CD14-positive monocyte (primary cell): Measurements from ENCODE around the gene SMPD2. TPM values are rescaled to one million over a fixed set of nuclear protein-coding genes. Genes with fewer than 3 reads are reported as not detected.

Experiments
- DNase-seq, 3 donors: peaks; one replicate each; pipeline ENCODE4 v3.0.0-alpha.2; 2011 to 2022
- H2AFZ ChIP-seq: 2 replicates; pipeline ENCODE4 v1.6.0; 2012; ENCODE audit warnings: mild to moderate bottlenecking, low read depth, low read length, inconsistent platforms; ENCODE audit not compliant: insufficient read depth, poor library complexity, severe bottlenecking
- H3K27ac ChIP-seq, 2 donors: 1 replicate in 1 of 2; 2 replicates in 1 of 2; pipeline ENCODE4 v1.5.1; 2012 to 2013; ENCODE audit warnings: low read length in 2 of 2, control low read depth in 1 of 2, inconsistent platforms in 1 of 2, low read depth in 1 of 2, mild to moderate bottlenecking in 1 of 2
- H3K27me3 ChIP-seq, 2 donors: one replicate each; pipeline versions ENCODE4 v1.6.0 to v1.6.1; 2011 to 2013; ENCODE audit warnings: low read length in 2 of 2; ENCODE audit not compliant: control insufficient read depth in 2 of 2, insufficient read depth in 2 of 2
- H3K36me3 ChIP-seq, 2 donors: replicated peaks in 1 of 2; 1 replicate in 1 of 2; 2 replicates in 1 of 2; pipeline versions ENCODE4 v1.5.1 to v1.6.1; 2012 to 2013; ENCODE audit warnings: low read length in 2 of 2, control low read depth in 1 of 2, inconsistent platforms in 1 of 2, mild to moderate bottlenecking in 1 of 2; ENCODE audit not compliant: insufficient read depth in 2 of 2, control insufficient read depth in 1 of 2
- H3K4me1 ChIP-seq, 2 donors: 1 replicate in 1 of 2; 2 replicates in 1 of 2; pipeline versions ENCODE4 v1.5.1 to v1.6.1; 2012 to 2013; ENCODE audit warnings: low read length in 2 of 2, control low read depth in 1 of 2, inconsistent platforms in 1 of 2, mild to moderate bottlenecking in 1 of 2, moderate library complexity in 1 of 2; ENCODE audit not compliant: insufficient read depth in 2 of 2, control insufficient read depth in 1 of 2
- H3K4me2 ChIP-seq: replicated peaks from 2 replicates; pipeline ENCODE3; 2012; ENCODE audit warnings: low read length, moderate library complexity, mild to moderate bottlenecking; ENCODE audit not compliant: poor library complexity, severe bottlenecking; ENCODE audit errors: extremely low read depth
- H3K4me3 ChIP-seq, 3 experiments: fragments of 200-600 bp in 1 of 3; sonication (generic) in 1 of 3; replicated peaks in 1 of 3; 1 replicate in 2 of 3; 2 replicates in 1 of 3; pipeline ENCODE4 v1.5.1; 2011 to 2013; ENCODE audit warnings: low read length in 3 of 3, mild to moderate bottlenecking in 3 of 3, control low read depth in 2 of 3, low read depth in 2 of 3, inconsistent platforms in 1 of 3, moderate library complexity in 1 of 3
- H3K79me2 ChIP-seq: 2 replicates; pipeline ENCODE4 v1.6.0; 2012; ENCODE audit warnings: mild to moderate bottlenecking, control low read depth, inconsistent platforms, low read length, moderate library complexity; ENCODE audit not compliant: insufficient read depth
- H3K9ac ChIP-seq: 2 replicates; pipeline ENCODE4 v1.6.0; 2017; ENCODE audit warnings: low read length, mild to moderate bottlenecking; ENCODE audit not compliant: insufficient read depth, poor library complexity, severe bottlenecking
- H3K9me3 ChIP-seq, 2 donors: replicated peaks in 1 of 2; 1 replicate in 1 of 2; 2 replicates in 1 of 2; pipeline versions ENCODE4 v1.5.1 to v1.6.1; 2012 to 2013; ENCODE audit warnings: low read length in 2 of 2, control low read depth in 1 of 2; ENCODE audit not compliant: control insufficient read depth in 1 of 2, insufficient read depth in 1 of 2
- H4K20me1 ChIP-seq: 2 replicates; pipeline ENCODE4 v1.6.0; 2012; ENCODE audit warnings: mild to moderate bottlenecking, low read length, control low read depth, moderate library complexity; ENCODE audit not compliant: insufficient read depth
- H3K27ac Mint-ChIP-seq, 7 donors: one replicate each; pipeline ENCODE4 v1.8.0; 2020; ENCODE audit warnings: mild to moderate bottlenecking in 7 of 7, mixed read lengths in 7 of 7, moderate library complexity in 6 of 7, inconsistent platforms in 2 of 7
- H3K27me3 Mint-ChIP-seq, 3 donors: one replicate each; pipeline ENCODE4 v1.8.0; 2021 to 2022; ENCODE audit warnings: low read depth in 3 of 3, mild to moderate bottlenecking in 3 of 3, mixed read lengths in 3 of 3, moderate library complexity in 3 of 3, inconsistent platforms in 1 of 3
- H3K36me3 Mint-ChIP-seq, 2 donors: one replicate each; pipeline ENCODE4 v1.8.0; 2020; ENCODE audit warnings: mixed read lengths in 2 of 2, inconsistent platforms in 1 of 2, mild to moderate bottlenecking in 1 of 2
- H3K4me1 Mint-ChIP-seq: one replicate; pipeline ENCODE4 v1.8.0; 2020; ENCODE audit warnings: mild to moderate bottlenecking, mixed read lengths
- H3K4me3 Mint-ChIP-seq, 2 donors: one replicate each; pipeline ENCODE4 v1.8.0; 2020; ENCODE audit warnings: mild to moderate bottlenecking in 2 of 2, mixed read lengths in 2 of 2, moderate library complexity in 1 of 2
- H3K9me3 Mint-ChIP-seq, 7 donors: one replicate each; pipeline ENCODE4 v1.8.0; 2020 to 2022; ENCODE audit warnings: mixed read lengths in 7 of 7, mild to moderate bottlenecking in 6 of 7, moderate library complexity in 6 of 7, inconsistent platforms in 2 of 7
- CTCF ChIP-seq: fragments of 200-600 bp; IDR thresholded peaks from one replicate; pipeline ENCODE4 v1.8.0; 2022; ENCODE audit warnings: antibody characterized with exemption, mild to moderate bottlenecking
- WGBS: methylation state at CpG from one replicate; pipeline ENCODE4 v1.1.5; 2013; ENCODE audit warnings: missing lambda C conversion rate; ENCODE audit not compliant: insufficient coverage; 5-methylcytosine and 5-hydroxymethylcytosine counted together
- intact Hi-C, 2 donors: fragments of 100-400 bp; cut with micrococcal nuclease; formaldehyde crosslinking; loops; one replicate each; pipeline versions ENCODE4 v1.15.0 to v1.15.1; 2023
- polyA plus RNA-seq, 3 donors: library from polyadenylated mRNA; depleted of rRNA in 1 of 3; unstranded in 2 of 3; stranded (reverse) in 1 of 3; fragments of 300-500 nt in 2 of 3; fragments of >200 nt in 1 of 3; fragmentation: Illumina TruSeq in 2 of 3; gene quantifications; 1 replicate in 2 of 3; 2 replicates in 1 of 3; pipeline ENCODE4 v1.2.3, GENCODE V29; 2012 to 2021

Gene SMPD2
- polyA plus RNA-seq, 3 donors: 9.5 to 14.3 (median 12.3) TPM

GRCh38 chr6:109491207-109491938 lies 50.8 kb downstream of the SMPD2 start:
- Mint-ChIP-seq H3K4me1 (peaks cover 4% of the 10 kb centered on the region), H3K4me3 (no peak overlapping the region), H3K27me3 (peaks cover 2 to 6% (median 3%) of the 10 kb centered on the region in 3 donors), H3K9me3 (no peaks in the 10 kb centered on the region), H3K36me3 (no peaks in the 10 kb centered on the region), H3K27ac (no peak overlapping the region)
- no peak overlapping the region for H2AFZ ChIP-seq
- H3K4me1 ChIP-seq: peaks cover 3 to 5% of the 10 kb centered on the region in 2 donors
- H3K9ac ChIP-seq: no peak overlapping the region
- H3K9me3 ChIP-seq: no peaks in the 10 kb centered on the region
- no peaks in the 10 kb centered on the region for H3K79me2 ChIP-seq
- intact Hi-C loops: no loop called here
- H4K20me1 ChIP-seq: no peaks in the 10 kb centered on the region
- H3K27me3 ChIP-seq: no peaks in the 10 kb centered on the region
- WGBS: no CpG with 5 or more reads among the region's 5 CpGs
- DNase-seq: no peak
- H3K36me3 ChIP-seq: no peaks in the 10 kb centered on the region
- no peak for TF ChIP-seq CTCF
- H3K4me3 ChIP-seq: no peak overlapping the region
- H3K4me2 ChIP-seq: no peak overlapping the region
- H3K27ac ChIP-seq: no peak overlapping the region

Other genes starting within 250 kb of the SMPD2 start
- gene CD164, start 58.3 kb upstream of the SMPD2 start, polyA plus RNA-seq: 100 to 1,000 TPM; 106 to 392 (median 272) TPM
- gene PPIL6, start 96 bp upstream of the SMPD2 start, polyA plus RNA-seq: under 1 TPM; 0.09 to 0.28 (median 0.14) TPM
- 100 to 1,000 TPM in 1 of 3 donors, 10 to 100 TPM in 1, 1 to 10 TPM in 1; 7.5 to 227 (median 13.2) TPM for gene MICAL1, start 15.0 kb downstream of the SMPD2 start, polyA plus RNA-seq
- 1 to 10 TPM; 3.1 to 4.7 (median 3.4) TPM for gene ZBTB24, start 42.5 kb downstream of the SMPD2 start, polyA plus RNA-seq